Hepatocyte (in vitro differentiated cells): ENCODE measurements around the gene EYS.

Experiments
- CTCF ChIP-seq: fragments of 200-600 bp; sonication (generic); IDR thresholded peaks from 2 replicates; pipeline ENCODE4 v1.5.1; 2016; ENCODE audit warnings: antibody characterized with exemption, mild to moderate bottlenecking; ENCODE audit not compliant: poor library complexity
- EZH2 ChIP-seq: fragments of 200-600 bp; sonication (generic); IDR thresholded peaks from 2 replicates; pipeline ENCODE4 v1.6.1; 2016; ENCODE audit warnings: antibody characterized with exemption, mild to moderate bottlenecking, borderline replicate concordance
- EZH2phosphoT487 ChIP-seq: fragments of 200-600 bp; sonication (generic); IDR thresholded peaks from one replicate; pipeline ENCODE4 v1.6.1; 2018; ENCODE audit warnings: antibody characterized with exemption, mild to moderate bottlenecking, low read depth, moderate library complexity; ENCODE audit not compliant: unreplicated experiment, severe bottlenecking

DNA sequence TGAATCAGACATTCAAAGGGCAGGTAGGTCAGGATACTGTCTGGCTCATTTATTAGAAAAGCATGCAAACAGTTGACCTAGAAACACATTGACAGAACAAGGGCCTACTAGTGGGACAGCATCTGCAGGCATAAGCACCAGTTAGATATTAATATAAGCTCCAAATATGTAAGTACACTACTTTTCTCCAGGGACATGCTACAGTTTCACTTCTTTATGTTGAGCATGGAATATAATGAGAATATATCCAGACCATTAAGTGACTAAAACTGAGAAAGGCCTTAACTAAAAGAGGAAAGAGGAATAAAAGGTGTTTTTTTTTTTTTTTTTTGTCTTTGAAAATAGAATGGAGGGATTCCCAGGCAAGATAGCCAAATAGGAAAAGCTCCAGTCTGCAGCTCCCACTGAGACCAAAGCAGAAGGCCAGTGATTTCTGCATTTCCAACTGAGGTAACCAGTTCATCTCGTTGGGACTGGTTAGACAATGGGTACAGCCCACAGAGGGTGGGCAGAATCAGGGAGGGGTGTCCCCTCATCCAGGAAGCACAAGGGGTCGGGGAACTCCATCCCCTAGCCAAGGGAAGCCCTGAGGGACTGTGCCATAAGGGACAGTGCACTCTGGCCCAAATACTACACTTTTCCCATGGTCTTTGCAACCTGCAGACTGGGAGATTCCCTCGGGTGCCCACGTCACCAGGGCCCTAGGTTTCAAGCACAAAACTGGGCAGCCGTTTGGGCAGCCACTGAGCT, 1819.8 kb downstream of the EYS start:
- TF ChIP-seq EZH2 (no peak), CTCF (no peak), EZH2phosphoT487 (no peak)
